Occipital lobe (tissue), 1 donor: ENCODE data around the gene EMC10. TPM values are rescaled to one million over a fixed set of nuclear protein-coding genes. Genes with fewer than 3 reads are reported as not detected.

Source experiments
- total RNA-seq: library from RNA; depleted of rRNA; stranded (reverse); fragments of >200 nt; gene quantifications from one replicate; pipeline ENCODE4 v1.2.3, GENCODE V29; 2014

The EMC10 gene
- total RNA-seq, 1 donor from 2014 or later, result 59.0 TPM

Other genes starting within 250 kb of the EMC10 start
- gene KCNC3, start 147.1 kb upstream of the EMC10 start, total RNA-seq, result 2.3 TPM
- 0.16 TPM for gene NAPSA, start 110.9 kb upstream of the EMC10 start, total RNA-seq
- 18.9 TPM for gene NR1H2, start 100.0 kb upstream of the EMC10 start, total RNA-seq
- 17.5 TPM for gene POLD1, start 92.2 kb upstream of the EMC10 start, total RNA-seq
- not detected for gene SPIB, start 57.6 kb upstream of the EMC10 start, total RNA-seq
- gene MYBPC2, start 43.6 kb upstream of the EMC10 start, total RNA-seq, result not detected
- gene GARIN5A, start 341 bp downstream of the EMC10 start, total RNA-seq, result 0.62 TPM
- 3.9 TPM for gene JOSD2, start 34.7 kb downstream of the EMC10 start, total RNA-seq
- 0.62 TPM for gene ASPDH, start 37.4 kb downstream of the EMC10 start, total RNA-seq
- gene LRRC4B, start 91.9 kb downstream of the EMC10 start, total RNA-seq, result 75.8 TPM
- 17.0 TPM for gene SYT3, start 163.4 kb downstream of the EMC10 start, total RNA-seq
- gene C19orf81, start 172.9 kb downstream of the EMC10 start, total RNA-seq, result 2.3 TPM
- gene SHANK1, start 243.3 kb downstream of the EMC10 start, total RNA-seq, result 15.9 TPM
- gene CLEC11A, start 246.9 kb downstream of the EMC10 start, total RNA-seq, result 2.5 TPM